GM23248 (cell line): ENCODE measurements around the gene ADAMTS10. TPM values are rescaled to one million over a fixed set of nuclear protein-coding genes. Genes with fewer than 3 reads are reported as not detected.
"Not testable (repeated sequence)": the region's sequence is repeated elsewhere in the genome, so short reads cannot be mapped to it uniquely, and the experiment has no call there.

Experiments used
- DNase-seq: peaks from one replicate; pipeline ENCODE4 v3.0.0-alpha.2; 2015
- H2AFZ ChIP-seq: fragments of 200-600 bp; sonication (generic); 2 replicates; pipeline ENCODE4 v1.6.1; 2016; ENCODE audit warnings: antibody characterized with exemption
- H3F3A ChIP-seq: fragments of 200-600 bp; sonication (generic); 2 replicates; pipeline ENCODE4 v1.6.1; 2016; ENCODE audit warnings: mild to moderate bottlenecking, antibody characterized with exemption, mixed run types; ENCODE audit not compliant: insufficient read depth
- H3K27ac ChIP-seq: fragments of 200-600 bp; sonication (generic); 2 replicates; pipeline ENCODE4 v1.5.1; 2016; ENCODE audit warnings: mild to moderate bottlenecking
- H3K27me3 ChIP-seq: fragments of 200-600 bp; sonication (generic); replicated peaks from 2 replicates; pipeline ENCODE4 v1.6.1; 2016; ENCODE audit warnings: mild to moderate bottlenecking; ENCODE audit not compliant: insufficient read depth
- H3K36me3 ChIP-seq: fragments of 200-600 bp; sonication (generic); 2 replicates; pipeline ENCODE4 v1.6.1; 2016; ENCODE audit warnings: low read depth, mild to moderate bottlenecking
- H3K4me1 ChIP-seq: fragments of 200-600 bp; sonication (generic); 2 replicates; pipeline ENCODE4 v1.6.1; 2016; ENCODE audit warnings: mild to moderate bottlenecking; ENCODE audit not compliant: insufficient read depth
- H3K4me2 ChIP-seq: fragments of 200-600 bp; sonication (generic); one replicate; pipeline ENCODE4 v1.6.1; 2016; ENCODE audit warnings: mild to moderate bottlenecking; ENCODE audit not compliant: unreplicated experiment
- H3K4me3 ChIP-seq: fragments of 200-600 bp; sonication (generic); 2 replicates; pipeline ENCODE4 v1.5.1; 2016; ENCODE audit warnings: mild to moderate bottlenecking
- H3K79me2 ChIP-seq: fragments of 200-600 bp; sonication (generic); 2 replicates; pipeline ENCODE4 v1.6.1; 2016; ENCODE audit warnings: mild to moderate bottlenecking; ENCODE audit not compliant: insufficient read depth
- H3K9ac ChIP-seq: fragments of 200-600 bp; sonication (generic); 2 replicates; pipeline ENCODE4 v1.6.1; 2016; ENCODE audit warnings: mild to moderate bottlenecking
- H3K9me2 ChIP-seq: fragments of 200-600 bp; sonication (generic); 2 replicates; pipeline ENCODE4 v1.6.1; 2016; ENCODE audit warnings: mixed run types, mild to moderate bottlenecking, moderate library complexity; ENCODE audit not compliant: insufficient read depth
- H3K9me3 ChIP-seq: fragments of 200-600 bp; sonication (generic); one replicate; pipeline ENCODE4 v1.6.1; 2017; ENCODE audit warnings: low read depth
- H4K20me1 ChIP-seq: fragments of 200-600 bp; sonication (generic); 2 replicates; pipeline ENCODE4 v1.6.0; 2016; ENCODE audit not compliant: insufficient read depth
- EZH2 ChIP-seq: fragments of 200-600 bp; sonication (generic); IDR thresholded peaks from 2 replicates; pipeline ENCODE4 v1.6.1; 2018; ENCODE audit warnings: antibody characterized with exemption, mild to moderate bottlenecking; ENCODE audit not compliant: insufficient read depth, poor library complexity, severe bottlenecking
- EZH2phosphoT487 ChIP-seq: fragments of 200-600 bp; sonication (generic); IDR thresholded peaks from 2 replicates; pipeline ENCODE4 v1.6.1; 2018; ENCODE audit warnings: antibody characterized with exemption, moderate library complexity, mild to moderate bottlenecking, low read depth; ENCODE audit not compliant: insufficient read depth
- WGBS, 2 experiments: methylation state at CpG; one replicate each; pipeline ENCODE4 v1.1.6; 2015 to 2017; ENCODE audit warnings: low lambda C conversion rate in 2 of 2, low coverage in 1 of 2; ENCODE audit errors: missing lambda C conversion rate in 2 of 2; 5-methylcytosine and 5-hydroxymethylcytosine counted together
- in situ Hi-C: fragments of 300-500 bp; cut with MboI; formaldehyde crosslinking; loops from 2 replicates; pipeline ENCODE4 v1.15.0; 2020
- polyA plus RNA-seq: library from polyadenylated mRNA; unstranded; fragments of >200 nt; fragmentation: Nextera tagmentation; extraction: Ambion mirVana; gene quantifications from 2 replicates; pipeline ENCODE4 v1.2.1, GENCODE V29; 2016
- total RNA-seq: library from RNA; depleted of rRNA; stranded (reverse); fragments of >200 nt; shearing (Covaris generic); gene quantifications from 2 replicates; pipeline ENCODE4 v1.2.3, GENCODE V29; 2014

The ADAMTS10 gene
- total and polyA plus RNA-seq, 2 experiments from 2014 or later: 4.3 to 12.2 TPM

DNA sequence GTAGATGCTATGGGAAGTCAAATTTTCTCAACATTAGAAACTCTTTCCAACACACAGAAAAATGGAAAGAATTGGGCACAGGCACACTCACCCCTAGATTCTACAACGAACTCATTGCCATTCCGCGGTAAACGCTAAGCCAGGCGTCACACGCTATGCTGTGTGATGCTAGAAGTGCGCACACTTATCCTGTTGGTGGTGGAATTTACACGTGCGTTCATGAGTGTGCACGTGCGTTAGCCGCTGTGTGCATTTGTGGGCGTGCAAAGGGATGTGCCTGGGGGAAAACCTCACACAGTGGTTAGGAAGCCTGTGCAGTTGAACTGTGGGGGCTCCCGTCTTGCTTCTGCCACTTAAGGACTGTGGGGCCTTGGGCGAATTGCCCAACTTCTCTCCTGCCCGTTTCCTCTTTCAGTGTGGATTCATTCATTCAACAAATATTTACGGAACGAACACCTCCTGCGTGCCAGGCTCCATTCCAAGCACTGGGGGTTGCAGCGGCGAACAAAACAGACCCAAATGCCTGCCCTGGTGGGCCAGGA lies 27.6 kb upstream of the ADAMTS10 start:
- Histone ChIP-seq H4K20me1 (no peaks in the 10 kb centered on the region), H3K4me3 (no peak overlapping the region), H3K27me3 (no peaks in the 10 kb centered on the region), H3F3A (no peaks in the 10 kb centered on the region), H3K4me1 (no peaks in the 10 kb centered on the region), H3K79me2 (no peaks in the 10 kb centered on the region), H3K4me2 (no peak overlapping the region), H3K9me2 (no peaks in the 10 kb centered on the region), H2AFZ (no peak overlapping the region), H3K36me3 (no peaks in the 10 kb centered on the region), H3K9ac (no peak overlapping the region), H3K27ac (no peak overlapping the region), H3K9me3 (no peaks in the 10 kb centered on the region)
- in situ Hi-C loops: no loop called here
- 70 to 72% methylated on average over 21 of the region's 21 CpGs for WGBS, 2 experiments
- TF ChIP-seq EZH2 (no peak), EZH2phosphoT487 (no peak)
- DNase-seq: no peak

DNA sequence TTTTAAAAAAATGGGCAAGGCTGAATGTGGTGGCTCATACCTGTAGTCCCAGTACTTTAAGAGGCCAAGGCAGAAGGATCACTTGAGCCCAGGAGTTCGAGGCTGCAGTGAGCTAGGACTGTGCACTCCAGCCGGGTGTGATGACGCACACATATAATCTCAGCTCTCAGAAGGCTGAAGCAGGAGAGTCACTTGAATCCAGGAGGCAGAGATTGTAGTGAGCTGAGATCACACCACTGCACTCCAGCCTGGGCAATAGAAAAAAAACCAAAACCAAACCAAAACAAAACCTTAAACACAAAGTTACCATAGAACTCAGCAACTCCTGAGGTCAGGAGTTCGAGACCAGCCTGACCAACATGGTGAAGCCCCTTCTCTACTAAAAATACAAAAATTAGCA lies 26.6 kb upstream of the ADAMTS10 start:
- H3K27me3 ChIP-seq, H3K79me2 ChIP-seq, H3K9me3 ChIP-seq, H3K36me3 ChIP-seq, H3K9ac ChIP-seq, H4K20me1 ChIP-seq, H3K4me3 ChIP-seq, H2AFZ ChIP-seq, H3K4me2 ChIP-seq, H3K9me2 ChIP-seq, H3K4me1 ChIP-seq, H3K27ac ChIP-seq, in situ Hi-C loops, DNase-seq, H3F3A ChIP-seq: not testable (repeated sequence)
- WGBS, 2 experiments: 50 to 52% methylated on average over 4 of the region's 4 CpGs

DNA sequence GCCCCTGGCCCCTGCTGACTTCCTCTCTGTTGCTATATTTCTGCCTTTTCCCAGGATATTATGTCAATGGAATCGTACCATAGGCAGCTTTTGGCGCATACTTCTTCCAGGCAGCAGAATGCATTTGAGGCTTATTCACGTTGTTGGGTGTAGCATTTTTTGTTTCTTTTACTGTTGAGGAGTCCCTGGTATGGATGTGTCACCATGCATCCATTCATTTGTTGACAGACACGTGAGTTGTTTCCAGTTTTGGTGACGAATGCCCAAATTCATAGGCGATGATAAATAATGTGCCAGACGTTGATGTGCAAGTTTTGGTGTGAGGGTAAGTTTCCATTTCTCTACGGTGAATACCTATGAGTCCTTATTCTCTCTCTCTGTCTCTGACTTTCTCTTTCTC lies 24.9 kb upstream of the ADAMTS10 start:
- Histone ChIP-seq H3K4me1 (no peaks in the 10 kb centered on the region), H3K9me2 (no peaks in the 10 kb centered on the region), H3K36me3 (no peaks in the 10 kb centered on the region), H3K9ac (no peak overlapping the region), H3K79me2 (no peaks in the 10 kb centered on the region), H3F3A (no peaks in the 10 kb centered on the region), H3K4me3 (no peak overlapping the region), H3K4me2 (no peak overlapping the region), H3K27ac (peak overlapping the region; percentile 33; the same call in 1 of the 2 replicates), H4K20me1 (no peaks in the 10 kb centered on the region), H2AFZ (no peak overlapping the region), H3K9me3 (no peaks in the 10 kb centered on the region), H3K27me3 (no peaks in the 10 kb centered on the region)
- TF ChIP-seq EZH2 (no peak), EZH2phosphoT487 (no peak)
- peak; percentile 75 for DNase-seq
- 29 to 31% methylated on average over 8 of the region's 8 CpGs for WGBS, 2 experiments
- in situ Hi-C loops: no loop called here

DNA sequence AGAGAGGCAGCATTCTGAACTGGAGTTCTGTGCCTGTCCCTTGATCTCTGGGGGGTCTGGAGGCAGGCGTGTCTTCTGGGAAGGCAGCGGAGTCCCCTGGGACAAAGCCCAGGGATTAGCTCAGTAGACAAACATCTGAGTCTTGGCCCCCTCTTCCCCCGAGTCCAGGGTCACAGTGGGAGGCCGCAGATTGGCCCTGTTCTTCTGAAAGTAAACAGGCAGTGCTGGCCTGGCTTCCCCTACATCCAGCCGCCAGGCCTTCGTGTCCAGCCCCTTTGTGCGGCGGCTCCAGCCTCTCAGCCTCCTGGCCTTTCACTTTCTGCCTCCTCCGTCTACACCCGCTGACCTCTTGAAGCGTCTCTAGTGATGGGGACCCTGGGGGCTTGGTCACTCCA lies 20.9 kb upstream of the ADAMTS10 start:
- no peak overlapping the region for H2AFZ ChIP-seq
- H3K79me2 ChIP-seq: no peaks in the 10 kb centered on the region
- no peak overlapping the region for H3K9ac ChIP-seq
- in situ Hi-C loops: no loop called here
- TF ChIP-seq EZH2 (no peak), EZH2phosphoT487 (no peak)
- no peaks in the 10 kb centered on the region for H3K27me3 ChIP-seq
- H3K27ac ChIP-seq: no peak overlapping the region
- H3K36me3 ChIP-seq: no peaks in the 10 kb centered on the region
- no peak overlapping the region for H3K4me3 ChIP-seq
- no peak overlapping the region for H3K4me2 ChIP-seq
- H3K9me2 ChIP-seq: no peaks in the 10 kb centered on the region
- no peaks in the 10 kb centered on the region for H3F3A ChIP-seq
- H3K4me1 ChIP-seq: no peaks in the 10 kb centered on the region
- WGBS, 2 experiments: 12 to 13% methylated on average over 11 of the region's 11 CpGs
- peak; percentile 48 for DNase-seq
- H4K20me1 ChIP-seq: no peaks in the 10 kb centered on the region
- H3K9me3 ChIP-seq: no peaks in the 10 kb centered on the region
